Measurements from ENCODE around the gene LRRC34.
A peak's percentile ranks its signal among the peaks of the same experiment; 100 is the strongest.

LRRC34 gene

DNA sequence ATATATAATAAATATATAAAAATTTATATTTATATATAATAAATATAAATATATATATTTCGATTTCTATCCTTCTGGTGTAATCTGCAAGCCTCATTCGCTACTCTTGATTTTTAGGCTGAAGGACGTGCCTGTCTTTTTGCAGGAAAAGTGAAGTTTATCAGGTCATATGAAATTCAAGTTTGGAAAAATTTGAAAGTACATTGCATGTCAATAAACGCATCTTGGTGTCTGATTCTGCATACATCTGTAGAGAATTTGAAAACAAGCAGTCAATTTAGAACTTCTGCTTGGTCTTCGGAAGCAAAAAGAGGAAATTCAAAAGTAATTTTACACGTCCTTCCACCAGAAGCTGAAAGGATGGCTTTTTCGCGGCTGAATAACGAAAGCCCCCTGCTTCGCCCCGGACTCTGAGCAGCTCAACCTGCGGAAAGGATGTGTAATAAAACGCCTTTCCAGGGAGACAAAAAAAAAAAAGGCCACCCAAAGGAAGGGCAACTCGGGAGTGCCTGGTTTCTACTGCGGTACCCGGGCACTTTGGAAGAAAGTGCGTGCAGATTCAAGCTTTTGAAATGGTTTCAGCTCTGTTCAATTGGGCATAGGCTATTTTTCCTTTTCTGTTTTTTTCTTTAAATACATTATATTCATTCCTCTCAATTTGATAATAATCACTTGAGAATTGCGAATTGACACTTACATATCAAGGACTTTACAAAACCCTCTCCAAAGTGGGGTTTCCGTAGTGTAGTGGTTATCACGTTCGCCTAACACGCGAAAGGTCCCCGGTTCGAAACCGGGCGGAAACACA lies 41.0 kb downstream of the LRRC34 start:
- peak; percentile 38 to 60 (median 50) for DNase-seq
- Histone ChIP-seq H3K9me3 (ENCODE audit: control insufficient read depth, low read length) (no peaks in the 10 kb centered on the region), H3K27me3 (replicated peaks; ENCODE audit: control insufficient read depth, insufficient read depth, low read length, poor library complexity, severe bottlenecking) (no peaks in the 10 kb centered on the region), H3K27ac (ENCODE audit: insufficient read depth, low read length, poor library complexity, severe bottlenecking) (peak overlapping the region; percentile 99), H3K4me3 (ENCODE audit: insufficient read depth, low read depth, low read length, poor library complexity, severe bottlenecking) (peak overlapping the region; percentile 72), H3K36me3 (ENCODE audit: control insufficient read depth, insufficient read depth, low read length) (peaks cover 10% of the 10 kb centered on the region), H3K4me1 (ENCODE audit: control insufficient read depth, insufficient read depth, low read length, poor library complexity, severe bottlenecking) (peaks cover 14% of the 10 kb centered on the region)

DNA sequence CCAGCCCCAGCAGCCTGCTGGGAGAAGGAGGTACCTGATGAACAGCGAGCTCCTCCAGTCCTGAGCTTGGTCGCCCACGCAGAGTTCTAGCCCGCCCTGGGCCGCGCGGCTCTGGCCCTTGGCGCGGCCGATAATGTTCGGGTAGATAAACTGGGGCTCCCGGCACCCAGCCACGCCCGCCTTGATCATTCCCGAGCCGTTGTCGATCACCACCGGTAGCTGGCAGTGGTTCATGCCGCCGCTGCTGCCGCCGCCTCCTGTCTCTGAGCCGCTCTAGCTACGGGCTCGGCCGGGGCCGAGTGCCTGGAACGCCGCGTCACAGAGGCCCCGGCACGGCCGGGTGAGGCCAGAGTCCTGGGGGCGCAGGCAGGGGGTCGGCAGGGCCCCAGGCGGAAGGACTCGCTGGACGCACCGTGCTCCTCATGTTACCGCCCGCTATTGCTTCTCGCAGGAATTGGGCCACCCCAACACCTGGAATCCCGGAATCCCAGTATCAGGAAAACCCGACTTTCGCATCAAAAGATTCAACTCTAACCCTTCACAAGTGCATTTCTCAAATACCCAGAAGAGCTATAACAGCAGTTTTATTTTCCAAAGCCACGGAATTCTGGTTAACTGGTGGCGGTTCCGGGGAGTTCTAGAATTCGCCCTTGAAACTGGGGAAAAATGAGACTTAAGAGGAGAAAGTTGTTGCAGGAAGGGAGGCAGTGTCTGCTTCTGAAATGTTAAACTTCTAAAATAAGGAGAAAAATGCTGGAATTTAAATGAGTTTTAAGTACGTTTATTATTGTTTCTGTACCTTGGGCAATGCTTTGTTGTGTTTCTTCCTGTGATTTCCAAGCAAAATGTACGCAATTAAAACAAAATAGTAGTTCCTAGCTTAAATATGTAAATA lies 43.2 kb downstream of the LRRC34 start, which contains the start of gene ACTRT3:
Gene ACTRT3 (minus strand): TSS at position 275 of the 895 bp plus-strand sequence. CDS start 41 bp downstream, at position 234.
- peak; percentile 36 to 50 (median 43) for DNase-seq
- H3K27me3 ChIP-seq (replicated peaks; ENCODE audit: control insufficient read depth, insufficient read depth, low read length, poor library complexity, severe bottlenecking): no peaks in the 10 kb centered on the region

DNA sequence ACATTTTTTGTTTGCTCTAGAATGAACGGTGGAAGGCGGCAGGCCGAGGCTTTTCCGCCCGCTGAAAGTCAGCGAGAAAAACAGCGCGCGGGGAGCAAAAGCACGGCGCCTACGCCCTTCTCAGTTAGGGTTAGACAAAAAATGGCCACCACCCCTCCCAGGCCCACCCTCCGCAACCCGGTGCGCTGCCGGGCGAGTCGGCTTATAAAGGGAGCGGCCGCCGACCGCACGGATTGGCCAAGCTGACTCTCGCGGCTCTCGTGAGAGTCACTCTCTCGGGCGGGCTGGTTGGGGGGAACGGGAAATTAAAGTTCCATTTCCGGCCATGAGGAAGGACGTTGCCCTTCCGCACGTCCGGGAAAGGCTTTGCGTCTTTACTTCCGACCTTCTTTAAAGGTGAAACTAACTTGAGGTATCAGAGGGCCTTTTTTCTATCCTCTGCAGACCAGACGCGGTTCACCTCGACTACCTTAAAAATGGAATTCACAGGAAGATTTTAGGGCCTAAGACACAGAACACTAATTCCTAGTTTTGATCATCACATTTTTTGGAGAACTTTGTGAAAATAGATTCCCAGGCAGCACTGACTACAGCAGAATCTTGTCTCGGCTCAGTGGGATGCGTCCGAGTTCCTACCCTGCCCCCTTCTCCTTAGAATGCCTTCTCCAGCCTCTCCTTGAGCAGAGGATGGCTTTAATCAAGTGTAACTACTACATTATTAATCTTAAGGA lies 47.7 kb downstream of the LRRC34 start, which contains the start of gene TERC:
Gene TERC (minus strand): TSS at position 179 of the 731 bp plus-strand sequence.
- Histone ChIP-seq H3K27me3 (replicated peaks; ENCODE audit: control insufficient read depth, insufficient read depth, low read length, poor library complexity, severe bottlenecking) (no peaks in the 10 kb centered on the region), H3K9me3 (ENCODE audit: control insufficient read depth, low read length) (no peaks in the 10 kb centered on the region), H3K4me1 (ENCODE audit: control insufficient read depth, insufficient read depth, low read length, poor library complexity, severe bottlenecking) (peaks cover 5% of the 10 kb centered on the region), H3K36me3 (ENCODE audit: control insufficient read depth, insufficient read depth, low read length) (no peaks in the 10 kb centered on the region), H3K4me3 (ENCODE audit: insufficient read depth, low read depth, low read length, poor library complexity, severe bottlenecking) (peak within 1 kb of the TSS; percentile 93), H3K27ac (ENCODE audit: insufficient read depth, low read length, poor library complexity, severe bottlenecking) (peak within 1 kb of the TSS; percentile 94)
- DNase-seq: peak; percentile 87 to 90 (median 88)

More for the DNA sequence above, 43.2 kb downstream of the LRRC34 start, which contains the start of gene ACTRT3:
- no peaks in the 10 kb centered on the region for H3K9me3 ChIP-seq (ENCODE audit: control insufficient read depth, low read length)
- peak within 1 kb of the TSS; percentile 64 for H3K27ac ChIP-seq (ENCODE audit: insufficient read depth, low read length, poor library complexity, severe bottlenecking)
- H3K36me3 ChIP-seq (ENCODE audit: control insufficient read depth, insufficient read depth, low read length): no peaks in the 10 kb centered on the region
- H3K4me1 ChIP-seq (ENCODE audit: control insufficient read depth, insufficient read depth, low read length, poor library complexity, severe bottlenecking): peaks cover 8% of the 10 kb centered on the region
- peak within 1 kb of the TSS; percentile 74 for H3K4me3 ChIP-seq (ENCODE audit: insufficient read depth, low read depth, low read length, poor library complexity, severe bottlenecking)

DNA sequence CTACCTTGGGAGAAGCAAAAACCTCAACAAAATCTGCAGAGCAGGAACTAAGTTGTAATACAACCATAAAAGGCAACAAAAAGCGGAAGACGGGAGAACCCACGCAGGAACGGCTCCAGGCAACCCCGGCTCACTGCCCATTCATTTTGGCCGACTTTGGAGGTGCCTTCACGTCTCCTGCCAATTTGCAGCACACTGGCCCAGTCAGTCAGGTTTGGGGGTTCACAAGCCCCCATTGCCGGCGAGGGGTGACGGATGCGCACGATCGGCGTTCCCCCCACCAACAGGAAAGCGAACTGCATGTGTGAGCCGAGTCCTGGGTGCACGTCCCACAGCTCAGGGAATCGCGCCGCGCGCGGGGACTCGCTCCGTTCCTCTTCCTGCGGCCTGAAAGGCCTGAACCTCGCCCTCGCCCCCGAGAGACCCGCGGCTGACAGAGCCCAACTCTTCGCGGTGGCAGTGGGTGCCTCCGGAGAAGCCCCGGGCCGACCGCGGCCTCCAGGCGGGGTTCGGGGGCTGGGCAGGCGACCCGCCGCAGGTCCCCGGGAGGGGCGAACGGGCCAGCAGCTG lies 48.3 kb downstream of the LRRC34 start:
- Histone ChIP-seq H3K36me3 (ENCODE audit: control insufficient read depth, insufficient read depth, low read length) (no peaks in the 10 kb centered on the region), H3K4me3 (ENCODE audit: insufficient read depth, low read depth, low read length, poor library complexity, severe bottlenecking) (peak overlapping the region; percentile 93), H3K27ac (ENCODE audit: insufficient read depth, low read length, poor library complexity, severe bottlenecking) (peak overlapping the region; percentile 94), H3K27me3 (replicated peaks; ENCODE audit: control insufficient read depth, insufficient read depth, low read length, poor library complexity, severe bottlenecking) (no peaks in the 10 kb centered on the region), H3K9me3 (ENCODE audit: control insufficient read depth, low read length) (no peaks in the 10 kb centered on the region), H3K4me1 (ENCODE audit: control insufficient read depth, insufficient read depth, low read length, poor library complexity, severe bottlenecking) (peaks cover 3% of the 10 kb centered on the region)
- peak; percentile 32 to 43 (median 38) for DNase-seq

DNA sequence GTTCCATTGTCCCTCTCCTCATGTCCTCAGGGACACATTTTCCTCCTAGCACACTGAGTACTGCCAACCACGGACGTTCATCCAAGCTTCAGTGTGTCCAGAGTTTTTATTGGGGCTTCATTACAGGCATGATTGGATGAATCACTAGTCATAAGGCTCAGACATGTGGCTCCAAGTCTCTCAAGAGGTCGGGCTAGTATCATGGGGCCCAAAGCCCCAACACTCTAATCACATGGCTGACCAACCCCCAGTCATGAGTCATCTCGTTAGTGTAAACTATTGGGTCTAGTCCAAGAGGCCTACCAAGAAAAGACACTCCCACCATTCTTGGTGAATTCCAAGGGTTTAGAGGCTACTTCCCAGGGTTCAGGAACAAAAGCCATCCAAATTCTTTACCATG lies 52.2 kb downstream of the LRRC34 start:
- no peak overlapping the region for H3K4me3 ChIP-seq (ENCODE audit: insufficient read depth, low read depth, low read length, poor library complexity, severe bottlenecking)
- H3K9me3 ChIP-seq (ENCODE audit: control insufficient read depth, low read length): no peaks in the 10 kb centered on the region
- no peaks in the 10 kb centered on the region for H3K27me3 ChIP-seq (replicated peaks; ENCODE audit: control insufficient read depth, insufficient read depth, low read length, poor library complexity, severe bottlenecking)
- no peak for DNase-seq
- no peaks in the 10 kb centered on the region for H3K36me3 ChIP-seq (ENCODE audit: control insufficient read depth, insufficient read depth, low read length)
- H3K4me1 ChIP-seq (ENCODE audit: control insufficient read depth, insufficient read depth, low read length, poor library complexity, severe bottlenecking): peaks cover 14% of the 10 kb centered on the region
- no peak overlapping the region for H3K27ac ChIP-seq (ENCODE audit: insufficient read depth, low read length, poor library complexity, severe bottlenecking)

DNA sequence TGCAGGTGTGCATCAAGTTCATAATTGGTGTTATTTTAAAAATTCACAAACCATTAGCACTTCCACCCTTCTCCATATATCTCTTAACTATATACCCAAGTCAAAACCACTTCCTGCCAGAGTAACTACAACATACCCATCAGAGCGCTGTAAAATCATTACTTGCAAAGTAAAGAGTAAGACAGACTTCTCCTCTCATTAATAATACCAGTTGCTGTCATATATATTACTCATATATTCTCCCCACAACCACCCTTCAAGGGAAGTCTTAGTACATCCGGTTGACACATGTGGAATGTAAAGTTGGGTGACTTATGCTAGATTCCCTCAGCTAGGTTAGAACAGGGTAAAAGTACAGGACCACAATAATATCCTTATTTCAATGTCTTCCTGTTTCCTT lies 53.4 kb downstream of the LRRC34 start:
- no peak overlapping the region for H3K27ac ChIP-seq (ENCODE audit: insufficient read depth, low read length, poor library complexity, severe bottlenecking)
- H3K9me3 ChIP-seq (ENCODE audit: control insufficient read depth, low read length): no peaks in the 10 kb centered on the region
- H3K4me1 ChIP-seq (ENCODE audit: control insufficient read depth, insufficient read depth, low read length, poor library complexity, severe bottlenecking): peaks cover 14% of the 10 kb centered on the region
- H3K27me3 ChIP-seq (replicated peaks; ENCODE audit: control insufficient read depth, insufficient read depth, low read length, poor library complexity, severe bottlenecking): no peaks in the 10 kb centered on the region
- H3K36me3 ChIP-seq (ENCODE audit: control insufficient read depth, insufficient read depth, low read length): no peaks in the 10 kb centered on the region
- H3K4me3 ChIP-seq (ENCODE audit: insufficient read depth, low read depth, low read length, poor library complexity, severe bottlenecking): no peak overlapping the region
- no peak for DNase-seq

DNA sequence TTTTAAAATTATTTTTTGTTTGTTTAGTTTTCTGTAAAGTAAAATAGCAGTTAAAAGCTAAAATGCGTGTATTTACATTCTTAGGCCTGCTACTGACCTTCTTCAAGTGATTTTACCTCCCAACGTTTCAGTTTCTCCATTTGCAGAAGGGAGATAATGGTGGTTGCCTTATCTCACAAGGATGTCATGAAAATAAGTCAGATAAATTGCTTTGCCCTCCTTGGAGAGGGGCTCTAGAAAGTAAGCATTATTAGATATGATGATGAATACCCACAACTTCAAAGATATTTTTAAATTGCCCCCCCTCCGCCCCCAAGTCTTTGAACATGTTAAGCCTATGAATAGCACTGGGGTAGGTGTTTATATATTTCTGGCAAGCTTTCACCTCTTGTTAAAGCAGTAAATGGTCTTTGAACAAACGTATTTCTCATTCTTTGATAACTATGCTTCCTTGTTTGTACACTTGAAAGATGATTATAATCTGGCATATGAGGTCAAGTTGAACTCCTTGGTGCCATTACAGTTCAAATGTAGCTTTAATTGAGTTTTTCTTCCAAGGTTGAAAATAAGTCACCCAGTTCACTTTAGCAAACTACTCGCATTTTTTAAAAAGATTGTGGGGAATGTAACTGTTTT lies 54.2 kb downstream of the LRRC34 start:
- no peaks in the 10 kb centered on the region for H3K36me3 ChIP-seq (ENCODE audit: control insufficient read depth, insufficient read depth, low read length)
- H3K4me1 ChIP-seq (ENCODE audit: control insufficient read depth, insufficient read depth, low read length, poor library complexity, severe bottlenecking): peaks cover 14% of the 10 kb centered on the region
- DNase-seq: no peak
- H3K4me3 ChIP-seq (ENCODE audit: insufficient read depth, low read depth, low read length, poor library complexity, severe bottlenecking): no peak overlapping the region
- no peaks in the 10 kb centered on the region for H3K27me3 ChIP-seq (replicated peaks; ENCODE audit: control insufficient read depth, insufficient read depth, low read length, poor library complexity, severe bottlenecking)
- no peaks in the 10 kb centered on the region for H3K9me3 ChIP-seq (ENCODE audit: control insufficient read depth, low read length)
- no peak overlapping the region for H3K27ac ChIP-seq (ENCODE audit: insufficient read depth, low read length, poor library complexity, severe bottlenecking)

DNA sequence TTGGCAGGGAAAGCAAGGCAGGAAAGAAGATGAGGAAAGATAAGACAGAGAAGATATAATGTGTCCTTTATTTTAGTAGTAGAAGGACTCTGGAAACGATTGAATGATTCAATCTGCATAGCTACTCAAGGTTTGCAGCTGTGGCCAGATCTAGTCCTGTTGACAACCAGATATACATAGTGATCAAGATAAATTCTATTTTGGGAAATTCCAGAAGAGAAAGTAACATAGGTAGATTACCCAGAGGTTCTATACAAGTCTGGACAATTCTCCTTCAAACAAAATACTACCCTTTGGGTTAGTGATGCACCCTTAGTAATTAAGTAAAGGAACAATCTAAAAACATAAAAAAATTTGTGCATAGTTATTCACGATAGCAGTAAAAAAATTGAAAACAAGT lies 57.2 kb downstream of the LRRC34 start:
- Histone ChIP-seq H3K4me1 (ENCODE audit: control insufficient read depth, insufficient read depth, low read length, poor library complexity, severe bottlenecking) (peaks cover 14% of the 10 kb centered on the region), H3K27me3 (replicated peaks; ENCODE audit: control insufficient read depth, insufficient read depth, low read length, poor library complexity, severe bottlenecking) (no peaks in the 10 kb centered on the region)

DNA sequence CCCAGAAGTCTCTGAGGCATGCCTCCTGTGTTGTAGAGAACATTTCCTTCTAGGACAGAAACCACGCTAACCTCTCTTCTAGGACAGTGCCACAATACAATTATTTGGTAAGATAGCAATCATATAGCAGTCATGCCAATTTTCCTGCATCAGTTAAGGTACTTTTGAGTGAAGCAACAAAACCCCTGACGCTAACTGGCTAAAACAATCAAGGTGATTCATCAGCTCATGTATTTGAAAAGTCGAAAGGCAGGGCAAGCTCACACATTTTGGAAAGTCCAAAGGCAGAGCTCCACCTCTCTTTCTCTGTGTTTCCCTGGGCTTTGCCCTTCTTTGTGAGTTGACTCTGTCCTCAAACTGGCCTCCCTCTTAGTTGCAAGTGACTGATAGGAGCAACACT lies 58.0 kb downstream of the LRRC34 start:
- H3K36me3 ChIP-seq (ENCODE audit: control insufficient read depth, insufficient read depth, low read length): no peaks in the 10 kb centered on the region
- H3K4me1 ChIP-seq (ENCODE audit: control insufficient read depth, insufficient read depth, low read length, poor library complexity, severe bottlenecking): peaks cover 14% of the 10 kb centered on the region
- no peak overlapping the region for H3K27ac ChIP-seq (ENCODE audit: insufficient read depth, low read length, poor library complexity, severe bottlenecking)
- H3K9me3 ChIP-seq (ENCODE audit: control insufficient read depth, low read length): no peaks in the 10 kb centered on the region
- H3K27me3 ChIP-seq (replicated peaks; ENCODE audit: control insufficient read depth, insufficient read depth, low read length, poor library complexity, severe bottlenecking): no peaks in the 10 kb centered on the region
- H3K4me3 ChIP-seq (ENCODE audit: insufficient read depth, low read depth, low read length, poor library complexity, severe bottlenecking): no peak overlapping the region
- DNase-seq: no peak

More for the DNA sequence above, 57.2 kb downstream of the LRRC34 start:
- no peak overlapping the region for H3K27ac ChIP-seq (ENCODE audit: insufficient read depth, low read length, poor library complexity, severe bottlenecking)
- no peaks in the 10 kb centered on the region for H3K9me3 ChIP-seq (ENCODE audit: control insufficient read depth, low read length)
- DNase-seq: no peak
- H3K4me3 ChIP-seq (ENCODE audit: insufficient read depth, low read depth, low read length, poor library complexity, severe bottlenecking): no peak overlapping the region
- no peaks in the 10 kb centered on the region for H3K36me3 ChIP-seq (ENCODE audit: control insufficient read depth, insufficient read depth, low read length)

Measured in effector memory CD4-positive, alpha-beta T cell (primary cell).